GM18858 (cell line): ENCODE measurements around the gene PLXNA2.

ENCODE experiments used
- ATAC-seq: cut with Tn5 transposase; IDR thresholded peaks from one replicate; pipeline ENCODE4 v1.9.1; 2021; ENCODE audit not compliant: unreplicated experiment

The PLXNA2 gene, protein sequence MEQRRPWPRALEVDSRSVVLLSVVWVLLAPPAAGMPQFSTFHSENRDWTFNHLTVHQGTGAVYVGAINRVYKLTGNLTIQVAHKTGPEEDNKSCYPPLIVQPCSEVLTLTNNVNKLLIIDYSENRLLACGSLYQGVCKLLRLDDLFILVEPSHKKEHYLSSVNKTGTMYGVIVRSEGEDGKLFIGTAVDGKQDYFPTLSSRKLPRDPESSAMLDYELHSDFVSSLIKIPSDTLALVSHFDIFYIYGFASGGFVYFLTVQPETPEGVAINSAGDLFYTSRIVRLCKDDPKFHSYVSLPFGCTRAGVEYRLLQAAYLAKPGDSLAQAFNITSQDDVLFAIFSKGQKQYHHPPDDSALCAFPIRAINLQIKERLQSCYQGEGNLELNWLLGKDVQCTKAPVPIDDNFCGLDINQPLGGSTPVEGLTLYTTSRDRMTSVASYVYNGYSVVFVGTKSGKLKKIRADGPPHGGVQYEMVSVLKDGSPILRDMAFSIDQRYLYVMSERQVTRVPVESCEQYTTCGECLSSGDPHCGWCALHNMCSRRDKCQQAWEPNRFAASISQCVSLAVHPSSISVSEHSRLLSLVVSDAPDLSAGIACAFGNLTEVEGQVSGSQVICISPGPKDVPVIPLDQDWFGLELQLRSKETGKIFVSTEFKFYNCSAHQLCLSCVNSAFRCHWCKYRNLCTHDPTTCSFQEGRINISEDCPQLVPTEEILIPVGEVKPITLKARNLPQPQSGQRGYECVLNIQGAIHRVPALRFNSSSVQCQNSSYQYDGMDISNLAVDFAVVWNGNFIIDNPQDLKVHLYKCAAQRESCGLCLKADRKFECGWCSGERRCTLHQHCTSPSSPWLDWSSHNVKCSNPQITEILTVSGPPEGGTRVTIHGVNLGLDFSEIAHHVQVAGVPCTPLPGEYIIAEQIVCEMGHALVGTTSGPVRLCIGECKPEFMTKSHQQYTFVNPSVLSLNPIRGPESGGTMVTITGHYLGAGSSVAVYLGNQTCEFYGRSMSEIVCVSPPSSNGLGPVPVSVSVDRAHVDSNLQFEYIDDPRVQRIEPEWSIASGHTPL (N-terminal part only)

DNA sequence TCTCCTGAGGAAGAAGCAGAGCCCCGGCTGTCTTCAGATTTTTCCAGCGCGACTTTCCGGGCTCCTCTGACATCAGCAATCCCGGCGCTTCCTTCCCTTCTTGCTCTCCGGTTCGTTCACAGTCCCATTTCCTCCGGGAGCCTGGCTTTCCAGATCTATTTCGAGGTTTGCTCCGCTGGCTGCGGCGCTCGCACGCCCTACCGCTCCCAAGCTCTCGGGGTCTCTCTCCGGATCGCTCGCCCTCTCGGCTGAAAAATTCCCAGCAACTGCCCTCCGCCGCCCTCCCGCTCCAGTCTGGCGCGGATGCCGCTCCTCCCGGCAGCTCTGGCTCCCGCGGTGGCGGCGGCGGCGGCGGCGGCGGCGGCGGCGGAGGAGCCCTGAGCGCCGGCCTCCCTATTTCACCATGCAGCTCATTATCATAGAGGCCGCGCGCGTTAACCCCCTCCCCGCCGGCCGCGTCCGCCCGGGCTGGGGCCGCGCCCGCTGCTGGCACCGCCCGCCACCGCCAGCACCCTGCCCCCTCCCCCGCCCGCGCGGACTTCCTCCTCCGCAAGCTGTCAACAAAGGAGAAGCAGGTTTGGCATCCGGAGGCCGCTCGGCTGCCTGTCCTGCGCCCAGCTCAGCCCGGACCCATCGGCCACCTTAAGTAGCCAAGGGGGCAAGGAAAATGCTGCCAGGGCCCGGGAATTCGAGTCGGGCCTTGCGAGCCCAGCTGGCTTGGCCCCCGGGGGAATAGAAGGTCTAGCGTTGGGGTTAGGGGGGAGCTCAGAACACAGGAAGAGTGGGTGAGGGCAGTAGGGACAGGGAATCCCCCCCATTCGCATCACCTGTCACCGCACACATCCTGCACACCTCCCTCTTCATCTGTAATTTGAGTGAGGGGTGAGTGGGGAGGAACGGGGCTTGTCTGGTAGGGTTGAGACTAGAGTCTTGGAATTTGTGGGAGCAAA is at the start of gene PLXNA2:
PLXNA2 (minus strand) TSS at position 418 of the 950 bp plus-strand sequence. CDS start 26,462 bp downstream, outside the sequence.
- no peak for ATAC-seq

DNA sequence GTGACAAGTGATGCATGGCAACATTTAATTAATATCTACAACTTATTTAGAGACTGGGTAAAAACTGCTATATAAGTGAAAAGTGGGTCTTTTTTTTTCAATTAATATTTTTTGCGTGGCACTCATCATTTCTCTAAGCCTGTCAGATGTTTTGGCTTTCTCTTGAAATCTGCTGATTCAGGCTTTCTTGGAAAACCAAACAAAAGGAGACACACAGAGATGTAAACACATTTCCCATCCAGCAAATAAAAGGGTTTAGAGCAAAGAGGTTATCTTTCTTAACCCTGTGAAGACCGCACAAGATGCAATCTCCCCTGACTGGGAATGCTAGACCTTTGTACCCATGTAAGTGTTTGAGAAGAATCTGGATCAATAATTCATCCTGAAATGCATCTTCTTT is 48.7 kb upstream of the PLXNA2 start:
- no peak for ATAC-seq

DNA sequence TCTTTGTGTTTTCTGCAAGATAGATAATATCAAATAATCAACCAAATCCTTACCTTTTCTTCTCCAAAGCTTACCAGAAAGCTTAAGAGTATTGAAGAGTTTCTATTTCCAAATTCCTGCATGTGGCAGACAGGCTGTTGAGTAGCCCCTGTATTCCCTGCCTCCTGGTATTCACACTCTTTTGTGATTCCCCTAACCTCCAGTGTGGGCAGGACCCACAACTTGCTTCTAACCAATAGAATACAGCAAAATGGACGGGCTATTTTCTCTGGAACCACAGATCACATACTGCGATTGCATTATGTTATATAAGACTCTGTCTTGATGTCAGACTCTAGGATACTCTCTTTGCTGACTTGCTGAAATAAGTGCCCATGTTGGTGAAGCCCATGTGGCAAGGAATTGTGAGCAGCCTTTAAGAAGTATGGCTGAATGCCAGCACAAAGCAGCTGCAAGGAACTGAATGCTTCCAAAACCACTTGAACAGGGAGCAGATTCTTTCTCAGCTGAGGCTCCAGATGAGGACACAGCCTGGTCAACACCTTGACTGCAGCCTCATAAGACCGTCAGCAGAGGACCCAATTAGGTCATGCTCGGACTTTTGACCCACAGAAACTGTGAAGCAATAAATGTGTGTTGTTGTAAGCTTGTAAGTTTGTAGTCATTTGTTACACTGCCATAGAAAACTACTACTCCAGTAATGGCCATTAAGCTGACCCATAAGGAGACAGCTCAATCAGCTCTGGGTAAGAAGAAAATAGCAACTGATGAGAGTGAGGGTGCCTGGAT is 47.9 kb upstream of the PLXNA2 start:
- ATAC-seq: no peak

DNA sequence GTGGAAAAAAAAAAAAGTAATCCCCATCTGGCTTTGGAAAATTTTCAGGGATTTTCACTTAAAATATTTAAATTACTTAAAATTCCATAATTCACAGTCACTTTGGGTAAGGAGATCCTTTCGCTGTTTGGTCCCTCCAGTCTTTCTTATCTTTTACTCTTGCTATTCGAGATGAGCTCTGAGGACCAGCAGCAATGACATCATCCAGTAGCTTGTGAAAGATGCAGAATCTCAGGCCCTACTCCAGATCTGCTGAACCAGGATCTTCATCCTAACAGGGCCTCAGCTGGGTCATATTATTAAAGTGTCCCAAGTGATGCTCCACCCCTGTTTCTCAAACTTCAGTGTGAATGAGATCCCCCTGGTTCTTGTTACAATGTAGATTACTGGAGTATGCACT is 46.9 kb upstream of the PLXNA2 start:
- no peak for ATAC-seq

DNA sequence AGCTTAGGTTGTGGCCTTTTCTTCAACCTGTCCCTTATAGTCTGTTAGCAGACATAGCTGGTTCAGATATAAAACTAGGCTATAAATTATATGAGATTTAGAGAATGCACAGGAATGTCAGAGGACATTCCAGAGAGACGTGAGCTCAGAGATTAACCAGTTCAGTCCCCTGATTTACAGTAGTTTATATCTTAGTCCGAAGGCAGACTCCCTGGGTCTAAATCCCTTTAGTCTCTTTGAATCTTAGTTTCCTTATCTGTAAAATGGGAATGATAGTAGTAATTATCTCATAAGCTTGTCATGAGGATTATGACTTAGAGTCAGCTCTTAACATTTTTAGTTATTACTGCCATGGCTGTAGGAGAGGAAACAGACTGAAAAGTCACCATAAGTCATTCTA is 45.5 kb upstream of the PLXNA2 start:
- ATAC-seq: no peak

DNA sequence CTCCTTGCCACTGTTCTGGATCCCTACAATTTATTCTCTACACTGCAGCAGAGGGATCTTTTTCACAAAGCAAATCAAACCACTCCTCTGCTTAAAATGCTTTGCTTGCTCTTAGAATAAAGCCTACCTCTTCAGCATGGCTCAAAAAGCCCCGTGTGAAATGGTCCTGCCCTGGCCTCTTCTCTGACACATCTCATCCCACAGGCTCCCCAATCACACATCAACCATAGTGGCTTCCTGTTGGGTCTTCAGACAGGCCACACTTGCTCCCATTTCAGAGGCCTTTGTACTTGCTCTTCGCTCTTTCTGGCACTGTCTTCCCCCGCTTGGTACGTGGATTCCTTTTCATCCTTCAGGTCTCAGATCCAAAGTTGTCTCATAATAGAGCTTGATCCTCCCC is 44.3 kb upstream of the PLXNA2 start:
- ATAC-seq: no peak

DNA sequence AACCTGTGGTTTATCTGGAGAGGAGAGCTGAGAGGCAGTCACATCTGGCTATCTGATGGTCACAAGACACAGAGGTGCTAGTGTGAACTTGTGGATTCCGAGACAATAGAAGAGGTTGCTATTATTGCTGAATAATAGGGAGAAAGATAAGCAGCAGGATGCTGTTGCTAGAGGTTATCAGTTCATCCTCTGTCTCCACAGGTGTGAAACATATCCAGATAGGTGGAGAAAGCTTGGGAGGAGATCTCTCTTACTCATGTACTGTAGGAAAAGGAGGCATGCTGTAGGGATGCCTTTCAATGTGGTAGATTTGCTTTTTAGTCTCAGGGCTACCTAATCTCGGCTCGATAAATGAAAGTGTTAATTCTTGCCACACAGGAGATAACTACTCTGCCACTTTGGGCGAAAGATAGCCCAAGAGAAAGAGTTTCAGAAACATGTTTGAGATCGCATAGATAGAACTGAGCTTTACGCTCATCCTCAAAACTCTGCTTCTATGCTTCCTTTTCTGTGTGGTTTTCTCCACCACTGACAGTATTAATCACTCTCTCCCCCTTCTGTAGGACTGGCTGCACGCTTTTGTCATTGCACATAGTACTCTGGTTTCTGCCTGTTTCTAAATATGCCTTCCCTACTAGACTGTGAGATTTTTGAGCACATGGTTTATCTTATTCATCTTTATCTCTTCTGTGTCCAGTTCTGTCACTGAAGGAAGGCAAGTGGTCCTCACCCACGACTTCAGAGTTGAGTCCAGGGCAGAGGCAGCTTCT is 36.7 kb upstream of the PLXNA2 start:
- ATAC-seq: no peak

DNA sequence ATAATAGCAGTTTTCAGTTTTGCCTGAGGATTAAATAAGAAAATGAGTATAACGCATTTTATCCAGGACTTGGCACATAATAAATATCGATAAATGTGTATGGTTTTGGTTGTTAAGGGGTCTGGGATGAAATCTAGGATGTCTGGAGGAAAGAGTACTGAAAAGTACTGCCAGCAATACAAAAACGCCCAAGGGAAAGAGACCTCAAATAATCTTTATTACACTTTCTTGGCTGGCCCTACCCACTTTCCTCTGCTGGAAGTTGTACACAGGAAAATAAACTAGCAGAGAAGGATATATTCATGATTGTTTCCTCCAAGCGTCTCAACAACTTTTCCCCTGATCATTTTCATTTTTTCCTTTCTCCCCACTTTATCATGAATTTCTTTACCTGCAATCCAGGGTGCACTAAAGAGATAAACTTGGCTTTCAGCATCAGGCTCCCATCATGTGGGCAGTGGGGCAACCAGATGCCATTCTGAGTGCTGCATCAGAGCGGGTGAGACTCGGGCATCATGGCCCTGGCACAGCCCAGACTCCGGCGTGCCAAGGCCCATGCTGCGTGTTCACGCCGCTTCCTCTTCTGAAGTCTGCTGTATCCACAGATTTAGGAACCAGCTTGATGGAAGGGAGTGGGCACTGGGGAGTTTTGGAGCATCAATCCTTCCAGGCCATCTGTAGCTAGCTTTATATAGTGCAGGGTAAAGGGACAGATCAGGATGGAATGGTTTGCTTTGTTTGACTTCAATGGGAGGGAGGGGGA is 35.8 kb upstream of the PLXNA2 start:
- no peak for ATAC-seq

DNA sequence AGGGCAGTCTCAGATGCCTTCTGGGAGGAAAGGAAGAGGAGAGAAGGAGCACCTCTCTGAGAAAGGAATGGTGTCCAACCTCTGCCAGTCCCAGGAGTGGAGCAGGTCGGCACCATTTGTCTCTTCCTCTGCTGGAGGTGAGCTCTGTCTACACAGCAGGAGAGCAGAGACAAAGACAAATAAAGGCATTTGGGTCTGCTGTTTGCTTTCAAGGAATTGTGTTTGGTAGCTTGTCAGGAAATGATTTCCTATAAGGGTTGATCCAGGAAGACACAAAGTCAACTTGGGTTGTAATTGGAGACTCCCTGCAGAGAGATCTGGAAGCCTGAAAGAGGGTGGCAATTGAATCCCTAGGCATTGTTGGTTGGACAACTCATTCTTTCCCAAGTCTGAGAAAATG is 34.5 kb upstream of the PLXNA2 start:
- ATAC-seq: no peak

DNA sequence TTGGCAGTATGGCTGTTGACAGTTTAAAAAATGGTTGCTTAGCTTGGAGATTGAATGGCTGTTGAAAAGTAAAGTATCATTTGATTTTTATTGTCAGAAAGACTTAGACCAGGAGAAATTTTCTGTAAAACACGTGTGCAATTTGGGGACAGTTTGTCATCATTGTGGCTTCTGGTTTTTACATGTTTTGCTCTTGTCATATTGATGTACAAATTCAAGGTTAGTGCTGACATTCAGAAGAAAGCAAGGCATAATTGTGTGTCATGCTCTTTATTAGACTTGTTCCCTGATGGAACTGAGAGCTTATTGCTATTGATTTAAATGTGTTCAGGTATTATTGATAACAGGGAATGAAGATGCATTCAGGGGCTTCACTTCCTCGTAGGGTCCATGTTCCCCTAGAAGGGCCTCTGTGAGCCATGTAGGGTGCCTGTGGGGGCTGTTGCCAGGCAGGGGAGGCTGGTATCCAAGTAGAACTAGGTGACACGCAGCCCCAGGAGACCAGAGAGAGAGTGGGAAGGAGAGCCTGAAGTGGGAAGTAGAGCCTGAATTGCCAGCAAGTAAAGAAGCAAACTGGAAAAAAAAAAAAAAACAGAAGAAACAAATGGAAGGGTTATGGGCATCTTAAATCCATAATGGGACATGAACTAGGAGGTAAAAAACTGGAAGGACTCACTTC is 32.7 kb upstream of the PLXNA2 start:
- ATAC-seq: no peak

DNA sequence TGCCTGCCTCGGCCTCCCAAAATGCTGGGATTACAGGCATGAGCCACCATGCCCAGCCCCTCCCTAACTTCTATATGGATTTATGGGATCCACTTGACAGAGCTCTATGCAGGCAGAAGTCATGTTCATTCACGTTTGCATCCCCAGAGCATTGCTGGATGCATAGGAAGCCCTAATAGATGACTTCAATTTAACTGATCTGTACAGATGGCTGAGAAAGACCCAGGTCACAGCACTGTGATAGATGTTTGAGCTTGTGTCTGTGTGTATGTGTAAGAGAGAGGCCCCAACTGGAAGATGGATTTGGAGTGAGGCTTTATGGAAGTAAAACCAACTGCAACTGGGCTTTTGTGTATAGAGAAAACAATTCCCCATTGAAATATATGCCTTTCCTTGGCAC is 30.9 kb upstream of the PLXNA2 start:
- no peak for ATAC-seq

DNA sequence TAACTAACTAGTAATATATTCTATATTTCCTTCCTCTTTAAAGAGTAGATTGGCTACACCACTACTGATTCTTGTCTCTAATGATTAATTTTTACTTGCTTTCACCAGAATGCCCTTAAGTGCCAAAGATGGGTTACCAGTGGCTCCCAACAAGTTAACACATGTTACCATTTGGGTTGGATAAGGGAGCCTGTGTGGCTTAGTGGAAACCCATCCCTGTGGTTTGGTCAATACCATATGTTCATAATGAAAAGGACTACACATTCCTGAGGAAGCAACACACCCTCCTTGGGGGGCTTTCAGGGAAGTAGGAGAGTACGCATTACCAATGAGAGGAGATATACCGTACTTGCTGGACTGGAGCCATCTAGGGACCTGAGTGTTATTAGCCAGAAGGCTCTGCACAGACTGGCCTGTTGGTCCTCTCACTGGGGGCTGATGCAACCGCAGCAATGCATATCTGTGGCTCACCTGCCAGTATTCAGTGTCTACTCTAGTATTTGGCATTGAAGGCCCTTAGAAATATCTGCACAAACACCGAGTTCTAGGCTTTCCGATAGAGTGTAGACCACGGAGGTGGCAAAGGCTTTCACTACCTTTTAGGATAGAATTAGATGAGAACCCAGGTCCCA is 29.3 kb upstream of the PLXNA2 start:
- no peak for ATAC-seq

DNA sequence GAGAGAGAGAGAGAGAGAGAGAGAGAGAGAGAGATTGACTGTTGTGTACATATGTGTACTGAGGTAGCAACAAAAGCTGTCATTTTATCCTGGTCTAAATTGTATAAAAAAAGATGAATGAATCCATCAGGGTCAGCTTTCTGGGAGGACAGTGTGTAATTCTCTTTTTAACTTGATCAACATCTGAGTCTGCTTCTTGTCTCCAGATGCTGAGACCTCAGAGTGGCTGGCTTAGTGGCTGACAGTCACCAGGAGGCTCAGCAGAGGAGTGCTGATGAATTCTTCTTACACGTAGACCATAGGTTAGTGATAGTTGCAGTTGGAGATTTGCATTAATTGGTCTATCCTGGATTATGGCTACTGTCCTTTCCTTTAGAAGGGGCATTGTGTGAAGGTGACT is 28.5 kb upstream of the PLXNA2 start:
- no peak for ATAC-seq

DNA sequence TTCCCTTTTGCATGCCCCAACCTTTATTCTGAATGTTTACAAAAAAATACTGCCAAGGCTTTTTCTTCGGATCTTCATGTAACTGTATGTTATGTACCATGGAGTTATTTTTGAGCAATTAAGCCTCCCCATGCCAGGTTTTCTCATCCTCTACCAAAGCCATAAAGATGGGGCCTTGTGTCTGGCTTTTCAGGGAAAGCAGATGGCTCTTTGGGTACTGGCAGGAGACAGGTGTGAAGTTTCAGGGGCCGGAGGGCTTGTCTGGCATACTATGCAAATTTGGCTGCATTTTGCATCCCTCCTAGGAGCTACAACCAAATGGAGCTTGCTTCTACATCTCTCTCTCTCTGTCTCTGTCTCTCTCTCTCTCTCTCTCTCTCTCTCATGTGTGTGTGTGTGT is 28.1 kb upstream of the PLXNA2 start:
- no peak for ATAC-seq

DNA sequence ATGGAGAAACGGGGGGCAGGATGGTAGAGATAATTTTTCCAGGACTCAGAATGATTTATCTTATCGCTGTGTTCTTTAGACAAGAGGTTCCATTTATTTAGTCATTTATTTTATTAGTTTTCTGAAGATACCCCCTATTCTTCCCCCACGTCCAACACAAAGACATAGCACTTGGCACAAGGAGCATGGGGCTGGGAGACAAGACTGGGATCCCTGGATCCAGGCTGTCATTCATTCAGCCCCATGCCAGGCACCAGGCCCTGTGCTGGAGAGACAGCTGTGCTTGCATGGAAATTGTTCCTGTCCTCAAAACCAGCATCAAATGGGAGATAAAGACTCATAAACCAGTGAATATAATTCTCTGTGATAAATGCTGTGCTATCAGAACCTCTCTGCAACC is 27.1 kb upstream of the PLXNA2 start:
- ATAC-seq: no peak

DNA sequence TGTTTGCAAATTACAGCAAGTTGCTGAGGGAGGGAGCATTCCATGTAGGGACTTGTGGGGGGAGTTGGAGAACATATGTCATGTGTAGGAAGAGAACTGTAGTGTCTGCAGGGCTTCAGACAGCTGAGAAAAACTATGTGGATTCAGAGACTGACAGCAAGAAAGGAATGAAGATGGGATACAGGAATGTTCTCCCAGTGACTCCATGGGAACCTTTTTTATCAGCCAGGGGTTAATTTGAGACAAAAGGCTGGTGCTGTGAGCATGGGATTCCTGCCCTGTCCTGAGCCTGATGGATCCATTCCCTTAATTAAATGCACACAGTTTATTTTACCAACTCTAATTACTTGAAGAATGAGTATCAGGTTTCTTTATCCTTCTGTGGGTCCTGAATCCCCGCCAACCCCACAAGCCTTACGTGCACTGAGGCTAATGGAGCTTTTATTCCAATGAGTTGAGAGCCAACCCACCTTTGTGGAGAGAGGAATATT is 26.5 kb upstream of the PLXNA2 start:
- ATAC-seq: no peak

DNA sequence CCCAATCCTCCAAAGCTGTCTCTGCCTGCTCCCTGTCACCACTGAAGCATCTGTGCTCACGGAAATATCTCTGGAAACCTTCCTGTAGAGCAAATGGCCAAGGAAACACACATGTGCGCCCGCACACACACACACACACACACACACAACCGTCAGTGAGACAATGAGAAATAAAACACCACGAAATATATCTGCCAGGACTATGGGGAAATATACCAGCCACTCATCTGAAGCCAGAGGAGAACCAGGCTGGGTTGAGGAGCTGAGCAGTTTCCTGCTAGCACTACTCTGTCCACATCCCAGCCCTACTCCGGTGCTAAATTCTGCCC is 25.1 kb upstream of the PLXNA2 start:
- no peak for ATAC-seq
